Measurements from ENCODE around the gene NME9.

DNA sequence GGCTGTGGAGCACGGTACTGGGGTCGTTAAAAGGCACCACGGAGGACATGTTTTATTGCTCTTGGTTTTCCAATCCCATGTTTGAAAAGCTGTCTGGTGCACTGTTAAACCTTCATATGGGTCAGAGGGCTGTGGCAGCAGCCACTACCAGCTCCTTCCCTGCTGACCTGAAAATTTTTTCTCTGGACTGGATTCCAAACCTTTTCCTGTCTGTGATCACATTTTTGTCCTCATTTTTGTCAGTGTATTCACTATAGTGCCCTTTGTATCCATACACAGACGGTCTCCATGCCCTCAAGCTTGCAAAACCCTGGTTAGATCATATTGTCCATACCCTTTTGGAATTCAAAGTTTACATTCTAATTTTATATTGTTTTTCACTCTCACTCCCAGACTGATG is 70.5 kb downstream of the NME9 start:
- TF ChIP-seq, protein P1, sequence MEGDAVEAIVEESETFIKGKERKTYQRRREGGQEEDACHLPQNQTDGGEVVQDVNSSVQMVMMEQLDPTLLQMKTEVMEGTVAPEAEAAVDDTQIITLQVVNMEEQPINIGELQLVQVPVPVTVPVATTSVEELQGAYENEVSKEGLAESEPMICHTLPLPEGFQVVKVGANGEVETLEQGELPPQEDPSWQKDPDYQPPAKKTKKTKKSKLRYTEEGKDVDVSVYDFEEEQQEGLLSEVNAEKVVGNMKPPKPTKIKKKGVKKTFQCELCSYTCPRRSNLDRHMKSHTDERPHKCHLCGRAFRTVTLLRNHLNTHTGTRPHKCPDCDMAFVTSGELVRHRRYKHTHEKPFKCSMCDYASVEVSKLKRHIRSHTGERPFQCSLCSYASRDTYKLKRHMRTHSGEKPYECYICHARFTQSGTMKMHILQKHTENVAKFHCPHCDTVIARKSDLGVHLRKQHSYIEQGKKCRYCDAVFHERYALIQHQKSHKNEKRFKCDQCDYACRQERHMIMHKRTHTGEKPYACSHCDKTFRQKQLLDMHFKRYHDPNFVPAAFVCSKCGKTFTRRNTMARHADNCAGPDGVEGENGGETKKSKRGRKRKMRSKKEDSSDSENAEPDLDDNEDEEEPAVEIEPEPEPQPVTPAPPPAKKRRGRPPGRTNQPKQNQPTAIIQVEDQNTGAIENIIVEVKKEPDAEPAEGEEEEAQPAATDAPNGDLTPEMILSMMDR (IDR thresholded peaks at IDR 0.05): no peak
- TF ChIP-seq POLR2AphosphoS5 (IDR thresholded peaks at IDR 0.05): no peak
- TF ChIP-seq POLR2A (IDR thresholded peaks at IDR 0.05): no peak

Data from stomach (tissue), 4 donors.